Endothelial cell (in vitro differentiated cells): ENCODE measurements around the gene REG4. TPM values are rescaled to one million over a fixed set of nuclear protein-coding genes. Genes with fewer than 3 reads are reported as not detected.
"Not testable (repeated sequence)": the region's sequence is repeated elsewhere in the genome, so short reads cannot be mapped to it uniquely, and the experiment has no call there.

ENCODE experiments used
- DNase-seq: peaks from one replicate; pipeline ENCODE4 v3.0.0; 2021; ENCODE audit warnings: low spot score
- H3K27ac Mint-ChIP-seq: one replicate; pipeline ENCODE4 v1.8.0; 2021; ENCODE audit warnings: mixed read lengths, inconsistent platforms; ENCODE audit not compliant: unreplicated experiment
- H3K27me3 Mint-ChIP-seq: one replicate; pipeline ENCODE4 v1.8.0; 2021; ENCODE audit warnings: mild to moderate bottlenecking, moderate library complexity, mixed read lengths, inconsistent platforms; ENCODE audit not compliant: unreplicated experiment
- H3K36me3 Mint-ChIP-seq: one replicate; pipeline ENCODE4 v1.8.0; 2021; ENCODE audit warnings: mild to moderate bottlenecking, low read depth, mixed read lengths, inconsistent platforms; ENCODE audit not compliant: unreplicated experiment
- H3K4me1 Mint-ChIP-seq: one replicate; pipeline ENCODE4 v1.8.0; 2021; ENCODE audit warnings: mild to moderate bottlenecking, mixed read lengths, inconsistent platforms; ENCODE audit not compliant: unreplicated experiment
- H3K4me3 Mint-ChIP-seq: one replicate; pipeline ENCODE4 v1.8.0; 2021; ENCODE audit warnings: mild to moderate bottlenecking, mixed read lengths, inconsistent platforms; ENCODE audit not compliant: unreplicated experiment
- H3K9me3 Mint-ChIP-seq: one replicate; pipeline ENCODE4 v1.8.0; 2021; ENCODE audit warnings: mixed read lengths, inconsistent platforms; ENCODE audit not compliant: unreplicated experiment
- total RNA-seq: library from RNA; stranded (reverse); fragmentation: NEBNext Ultra II Directional; extraction: Animal tissue kit (Norgen Biotek cat#: 25700); gene quantifications from one replicate; pipeline ENCODE4 v1.2.1, GENCODE V29; 2021; ENCODE audit not compliant: unreplicated experiment
- TF ChIP-seq, protein P1 (sequence below): fragments of 200-600 bp; sonication (generic); IDR thresholded peaks from one replicate; pipeline ENCODE4 v1.5.0; 2021; ENCODE audit warnings: antibody characterized with exemption; ENCODE audit not compliant: unreplicated experiment

The REG4 gene
- total RNA-seq, 1 donor from 2014 or later: not detected

DNA sequence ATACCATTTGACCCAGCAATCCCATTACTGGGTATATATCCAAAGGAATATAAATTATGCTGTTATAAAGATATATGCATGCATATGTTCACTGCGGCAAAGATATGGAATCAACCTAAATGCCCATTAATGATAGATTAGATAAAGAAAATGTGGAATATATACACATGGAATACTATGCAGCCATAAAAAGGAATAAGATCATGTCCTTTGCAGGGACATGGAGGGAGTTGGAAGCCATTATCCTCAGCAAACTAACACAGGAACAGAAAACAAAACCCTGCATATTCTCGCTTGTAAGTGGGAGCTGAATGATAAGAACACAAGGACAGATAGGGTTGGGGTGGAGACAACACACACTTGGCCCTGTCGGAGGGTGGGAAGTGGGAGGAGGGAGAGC lies 19.8 kb upstream of the REG4 start:
- TF ChIP-seq, protein P1, sequence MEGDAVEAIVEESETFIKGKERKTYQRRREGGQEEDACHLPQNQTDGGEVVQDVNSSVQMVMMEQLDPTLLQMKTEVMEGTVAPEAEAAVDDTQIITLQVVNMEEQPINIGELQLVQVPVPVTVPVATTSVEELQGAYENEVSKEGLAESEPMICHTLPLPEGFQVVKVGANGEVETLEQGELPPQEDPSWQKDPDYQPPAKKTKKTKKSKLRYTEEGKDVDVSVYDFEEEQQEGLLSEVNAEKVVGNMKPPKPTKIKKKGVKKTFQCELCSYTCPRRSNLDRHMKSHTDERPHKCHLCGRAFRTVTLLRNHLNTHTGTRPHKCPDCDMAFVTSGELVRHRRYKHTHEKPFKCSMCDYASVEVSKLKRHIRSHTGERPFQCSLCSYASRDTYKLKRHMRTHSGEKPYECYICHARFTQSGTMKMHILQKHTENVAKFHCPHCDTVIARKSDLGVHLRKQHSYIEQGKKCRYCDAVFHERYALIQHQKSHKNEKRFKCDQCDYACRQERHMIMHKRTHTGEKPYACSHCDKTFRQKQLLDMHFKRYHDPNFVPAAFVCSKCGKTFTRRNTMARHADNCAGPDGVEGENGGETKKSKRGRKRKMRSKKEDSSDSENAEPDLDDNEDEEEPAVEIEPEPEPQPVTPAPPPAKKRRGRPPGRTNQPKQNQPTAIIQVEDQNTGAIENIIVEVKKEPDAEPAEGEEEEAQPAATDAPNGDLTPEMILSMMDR: no peak
- no peaks in the 10 kb centered on the region for H3K4me1 Mint-ChIP-seq
- H3K27me3 Mint-ChIP-seq: no peaks in the 10 kb centered on the region
- no peaks in the 10 kb centered on the region for H3K36me3 Mint-ChIP-seq
- no peaks in the 10 kb centered on the region for H3K9me3 Mint-ChIP-seq
- no peak for DNase-seq
- H3K27ac Mint-ChIP-seq: no peak overlapping the region
- H3K4me3 Mint-ChIP-seq: no peak overlapping the region

DNA sequence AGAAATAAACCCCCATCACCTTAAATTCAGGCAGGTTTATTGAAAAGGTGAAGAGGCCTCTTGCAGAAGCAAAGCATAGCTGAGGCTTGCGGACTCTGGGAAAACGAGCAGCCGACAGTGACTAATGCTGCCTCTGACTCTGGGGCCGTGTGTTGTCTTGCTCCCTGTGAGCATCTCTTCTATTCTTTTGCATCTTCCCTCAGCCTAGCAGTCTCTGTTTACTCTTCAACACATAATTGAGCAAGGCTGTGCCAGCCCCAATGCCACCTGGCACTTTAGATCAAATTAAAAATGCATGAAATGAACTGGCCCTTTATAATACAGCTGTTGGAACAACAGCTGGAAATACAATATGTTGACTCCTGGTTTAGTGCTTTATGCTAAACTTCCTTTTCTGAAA lies 18.4 kb upstream of the REG4 start:
- Mint-ChIP-seq H3K4me3 (no peak overlapping the region), H3K9me3 (no peaks in the 10 kb centered on the region), H3K27ac (no peak overlapping the region), H3K4me1 (no peaks in the 10 kb centered on the region), H3K36me3 (no peaks in the 10 kb centered on the region), H3K27me3 (no peaks in the 10 kb centered on the region)
- no peak for DNase-seq
- TF ChIP-seq, protein P1: no peak

DNA sequence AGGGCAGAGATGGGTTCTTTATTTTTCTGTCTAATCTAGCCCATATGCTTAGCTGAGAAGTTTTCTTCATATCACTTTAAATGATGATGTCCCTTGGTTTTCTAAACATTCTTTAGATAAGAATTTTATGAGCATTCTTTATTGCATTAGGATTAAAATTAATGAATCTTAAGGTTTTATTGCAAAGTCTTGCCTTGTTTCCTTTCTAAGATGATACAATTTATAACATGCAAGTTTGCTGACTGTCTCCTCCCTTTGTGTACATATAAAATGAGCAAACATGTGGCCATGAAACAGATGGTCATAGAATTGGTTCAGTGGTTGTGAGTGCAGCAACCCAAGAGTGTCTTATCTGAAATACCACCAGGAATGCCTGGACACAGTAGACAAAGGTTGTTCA lies 17.7 kb upstream of the REG4 start:
- not testable (repeated sequence) for H3K27me3 Mint-ChIP-seq, DNase-seq, H3K36me3 Mint-ChIP-seq, H3K4me3 Mint-ChIP-seq, H3K9me3 Mint-ChIP-seq, H3K4me1 Mint-ChIP-seq, H3K27ac Mint-ChIP-seq

DNA sequence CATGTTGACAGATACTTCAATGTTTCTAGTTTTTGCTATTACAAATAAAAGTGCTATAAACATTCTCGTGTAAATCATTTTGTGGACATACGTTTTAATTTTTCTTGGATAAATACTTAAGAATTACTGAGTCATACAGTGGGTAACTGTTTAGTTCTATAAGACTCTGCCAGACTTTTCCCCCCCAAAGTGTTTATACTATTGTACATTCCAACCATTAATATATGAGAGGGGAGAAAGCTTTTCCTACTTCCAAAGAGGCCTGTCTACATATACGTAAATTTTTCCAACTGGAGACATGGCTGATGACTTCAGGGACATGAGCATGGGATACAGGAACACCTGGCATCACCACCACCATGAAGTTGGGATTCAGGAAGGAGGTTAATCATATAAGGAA lies 17.0 kb upstream of the REG4 start:
- TF ChIP-seq, protein P1: no peak
- Mint-ChIP-seq H3K4me1 (no peaks in the 10 kb centered on the region), H3K9me3 (no peaks in the 10 kb centered on the region), H3K27me3 (no peaks in the 10 kb centered on the region), H3K36me3 (no peaks in the 10 kb centered on the region), H3K27ac (no peak overlapping the region), H3K4me3 (no peak overlapping the region)
- no peak for DNase-seq

DNA sequence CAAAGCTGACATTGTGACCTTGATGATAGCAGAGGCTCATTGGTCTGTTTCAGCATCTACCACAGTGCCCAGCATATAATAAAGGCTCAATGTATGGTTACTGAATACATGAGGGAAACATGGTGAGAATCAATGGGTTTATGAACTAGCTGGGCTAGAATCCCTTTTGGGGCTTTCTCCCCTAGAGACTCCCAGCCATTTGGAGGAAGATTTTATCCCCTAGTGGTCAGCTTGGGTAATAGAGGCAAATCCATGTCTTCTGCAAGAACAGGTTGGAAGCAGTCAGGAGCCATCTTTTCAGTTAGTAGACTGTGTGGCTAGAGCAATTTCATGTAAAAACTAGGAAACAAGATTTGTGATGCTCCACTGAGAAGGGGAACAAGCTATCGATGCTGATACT lies 15.8 kb upstream of the REG4 start:
- no peak for DNase-seq
- Mint-ChIP-seq H3K36me3 (no peaks in the 10 kb centered on the region), H3K9me3 (no peaks in the 10 kb centered on the region), H3K4me1 (no peaks in the 10 kb centered on the region), H3K27me3 (no peaks in the 10 kb centered on the region), H3K4me3 (no peak overlapping the region), H3K27ac (no peak overlapping the region)
- TF ChIP-seq, protein P1: peak; percentile 79

DNA sequence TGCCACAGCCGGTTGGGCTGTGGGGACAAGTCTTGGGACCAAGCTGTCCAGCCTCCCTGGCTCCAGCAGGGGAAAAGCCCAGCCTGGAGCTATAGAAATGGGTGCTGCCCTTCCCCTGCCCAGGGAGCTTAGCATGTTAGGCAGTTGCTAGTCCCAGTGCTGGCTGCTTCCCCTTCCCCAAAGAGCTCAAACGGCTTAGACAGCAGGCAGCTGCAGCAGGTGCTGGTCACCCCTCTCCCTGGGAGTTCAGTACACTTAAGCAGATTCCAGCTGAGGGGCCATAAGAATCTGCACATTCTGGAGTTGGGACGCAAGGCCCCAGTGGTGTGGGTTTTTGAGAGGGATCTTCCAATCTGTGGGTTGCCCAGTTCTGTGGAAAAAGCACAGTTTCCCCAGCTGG lies 11.1 kb upstream of the REG4 start:
- H3K36me3 Mint-ChIP-seq: no peaks in the 10 kb centered on the region
- H3K9me3 Mint-ChIP-seq: no peaks in the 10 kb centered on the region
- H3K27ac Mint-ChIP-seq: no peak overlapping the region
- DNase-seq: no peak
- no peak overlapping the region for H3K4me3 Mint-ChIP-seq
- TF ChIP-seq, protein P1: no peak
- H3K27me3 Mint-ChIP-seq: no peaks in the 10 kb centered on the region
- H3K4me1 Mint-ChIP-seq: no peaks in the 10 kb centered on the region
